Measurements from ENCODE around the gene AUTS2. TPM values are rescaled to one million over a fixed set of nuclear protein-coding genes. Genes with fewer than 3 reads are reported as not detected.

AUTS2 gene
- polyA plus RNA-seq, 5 donors: 85.0 to 114 (median 97.6) TPM

DNA sequence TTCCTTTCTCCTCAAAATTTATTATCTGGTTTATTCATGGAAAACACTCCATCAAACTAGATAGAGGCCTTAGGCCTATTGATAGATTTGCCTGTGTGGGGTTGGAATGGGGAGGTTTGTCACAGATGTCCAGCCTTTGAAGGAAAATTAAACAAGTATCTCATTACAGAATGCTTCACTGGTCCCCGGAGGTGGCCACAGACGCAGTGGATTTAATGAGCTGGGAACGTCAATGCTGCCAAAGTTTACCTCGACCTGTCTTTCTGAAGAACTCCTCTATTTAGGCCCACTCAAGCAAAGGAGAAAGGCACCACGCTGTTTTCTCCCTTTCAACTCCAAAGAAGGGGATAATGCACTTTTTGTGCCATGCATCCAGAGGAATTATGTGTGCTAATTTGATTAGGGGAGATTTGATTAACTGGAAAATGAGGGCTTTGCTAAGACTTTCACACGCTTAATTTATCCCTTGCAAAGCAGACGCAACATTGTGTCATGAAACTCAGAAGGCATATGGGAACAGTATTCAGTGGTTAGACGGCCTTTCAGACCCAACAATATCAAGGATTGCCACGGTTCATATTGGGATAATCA, 974.9 kb downstream of the AUTS2 start:
- no peak for DNase-seq

DNA sequence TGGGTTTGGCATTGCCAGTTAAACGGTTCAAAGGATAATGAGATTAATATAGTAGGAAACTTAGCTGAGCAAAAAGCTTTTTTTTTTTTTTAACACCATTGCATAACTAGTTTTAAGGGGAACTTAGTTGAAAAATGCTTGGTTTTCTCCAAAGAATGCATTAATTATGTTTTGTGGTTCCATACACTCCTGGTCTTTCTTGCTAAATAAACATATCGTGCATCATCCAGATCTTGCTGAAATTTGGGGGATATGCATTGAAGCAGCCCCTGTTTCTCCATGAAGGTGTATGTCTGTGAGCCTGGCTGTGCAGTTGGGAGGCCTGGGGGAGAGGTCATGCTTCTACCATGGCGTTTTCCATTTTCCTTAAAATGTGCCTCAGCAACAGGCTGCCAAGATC, 975.4 kb downstream of the AUTS2 start:
- no peak for DNase-seq

DNA sequence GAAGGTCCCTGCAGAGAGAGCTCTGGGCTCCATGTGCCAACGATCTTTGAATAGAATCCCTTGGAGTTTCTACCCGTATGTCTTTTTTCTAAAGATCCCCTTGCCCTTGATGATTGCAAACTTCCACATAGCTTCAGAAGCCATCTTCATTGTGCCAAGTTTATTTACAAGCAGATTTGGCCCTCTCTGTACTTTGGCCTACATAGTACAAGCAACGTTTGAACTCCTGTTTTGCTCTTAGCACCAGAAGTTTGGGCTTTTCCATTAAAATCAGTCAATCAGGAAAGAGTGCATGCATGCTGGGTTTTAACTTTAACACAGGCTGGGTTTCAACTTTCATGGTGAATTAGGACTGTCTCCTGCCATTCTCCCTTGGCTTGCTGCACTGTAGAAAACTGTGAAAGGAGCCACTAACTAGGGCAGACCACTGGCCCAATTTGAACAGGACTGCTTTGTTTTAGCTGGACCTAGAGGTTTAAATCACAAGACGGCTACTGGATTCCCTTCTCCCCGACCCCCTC, 976.1 kb downstream of the AUTS2 start:
- DNase-seq: no peak

DNA sequence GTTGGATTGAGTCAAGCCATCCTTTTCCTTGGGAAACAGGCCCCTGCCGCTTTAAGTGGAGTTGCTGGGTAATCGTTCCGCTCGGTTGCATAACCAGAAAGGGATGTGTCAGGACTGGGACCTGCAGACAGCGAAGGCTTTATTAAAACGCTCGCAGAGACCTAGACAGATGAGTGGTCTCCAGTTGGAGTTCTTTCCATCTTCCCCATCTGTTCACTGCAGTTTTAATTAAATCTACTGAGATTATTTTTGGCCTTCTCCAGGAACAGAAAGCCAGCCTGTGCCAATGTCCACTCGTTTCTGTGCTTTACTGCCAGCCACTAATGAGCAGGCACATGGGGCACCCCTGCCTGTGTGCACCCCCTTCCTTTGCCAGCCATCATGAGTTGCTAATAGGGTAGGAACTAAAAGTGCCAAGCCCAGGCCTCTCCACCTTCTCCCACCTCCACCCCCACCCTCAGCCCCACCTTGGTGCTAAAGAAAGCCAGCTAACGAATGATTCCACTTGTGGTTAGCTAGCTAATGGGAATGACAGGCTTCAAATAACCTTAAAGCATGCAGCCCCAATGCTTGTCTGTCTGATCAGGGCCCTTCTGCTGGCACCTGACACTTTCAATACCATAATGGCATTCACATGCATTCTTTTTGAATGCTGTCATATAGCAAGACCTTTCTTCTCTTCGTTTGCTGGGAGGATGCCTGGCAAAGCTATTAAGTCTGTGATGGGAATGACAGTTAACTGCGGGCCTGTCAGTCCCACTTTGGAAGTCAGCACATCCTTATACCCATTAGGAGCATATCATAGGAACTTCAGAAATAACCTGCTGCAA, 976.9 kb downstream of the AUTS2 start:
- no peak for DNase-seq

DNA sequence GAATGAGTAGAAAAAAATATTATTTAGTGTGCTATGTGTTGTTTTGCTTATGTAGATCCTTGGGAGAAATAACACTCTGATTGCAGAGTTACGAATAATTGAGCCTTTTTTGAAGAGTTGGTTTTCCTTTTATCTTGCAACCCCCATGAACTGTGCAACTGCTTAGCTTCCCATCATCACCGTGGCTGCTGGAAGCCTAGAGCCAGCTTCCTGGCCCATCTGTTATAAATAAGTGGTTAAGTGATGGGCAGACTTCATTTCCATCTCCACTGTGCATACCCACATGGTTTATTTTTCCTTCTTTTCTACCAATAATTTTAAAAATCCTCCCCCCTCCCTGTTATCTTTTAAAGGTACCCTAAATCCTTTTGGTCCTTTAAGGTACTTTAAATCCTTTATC, 978.8 kb downstream of the AUTS2 start:
- no peak for DNase-seq

DNA sequence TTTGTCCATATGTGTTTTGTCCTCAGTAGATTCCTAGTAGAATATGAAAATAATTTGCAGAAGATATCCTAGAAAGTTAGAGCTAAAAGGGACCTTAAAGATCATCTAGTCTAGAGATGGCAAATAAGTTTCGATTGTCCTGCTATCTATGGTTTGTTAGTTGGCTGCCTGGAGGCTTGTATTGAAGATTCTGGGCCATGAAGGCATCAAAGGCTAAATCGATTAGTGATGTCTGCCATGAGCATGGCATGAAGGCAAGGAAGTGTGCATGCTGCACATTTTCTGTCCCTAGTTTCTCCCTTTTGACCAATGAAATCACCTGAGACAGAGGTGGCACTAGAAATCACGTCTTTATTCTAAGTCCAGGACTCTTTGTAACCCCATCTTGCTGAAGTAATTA, 979.9 kb downstream of the AUTS2 start:
- no peak for DNase-seq

GRCh38 chr7:70579397-70580097, 981.3 kb downstream of the AUTS2 start:
- no peak for DNase-seq

DNA sequence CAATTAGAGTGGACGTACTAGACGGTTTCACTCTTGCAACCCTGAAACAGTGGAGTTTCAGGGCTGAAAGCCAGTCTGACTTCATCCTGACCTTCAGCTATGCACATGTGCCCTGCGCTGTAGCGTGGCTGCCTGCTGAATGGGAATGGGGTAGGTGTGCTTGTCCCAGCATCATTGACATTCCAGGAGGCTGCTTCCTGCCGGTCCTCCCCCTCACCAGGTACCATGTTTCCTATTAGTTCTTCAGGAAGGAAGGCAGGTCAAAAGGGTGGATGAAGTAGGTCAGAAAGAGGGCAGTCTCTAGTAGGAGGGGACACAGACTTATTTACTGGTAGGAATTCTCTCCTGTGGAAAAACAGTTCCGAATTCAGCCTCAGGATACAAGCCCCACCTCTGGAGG, 981.9 kb downstream of the AUTS2 start:
- no peak for DNase-seq

GRCh38 chr7:70582927-70583895, 984.9 kb downstream of the AUTS2 start:
- DNase-seq: no peak

DNA sequence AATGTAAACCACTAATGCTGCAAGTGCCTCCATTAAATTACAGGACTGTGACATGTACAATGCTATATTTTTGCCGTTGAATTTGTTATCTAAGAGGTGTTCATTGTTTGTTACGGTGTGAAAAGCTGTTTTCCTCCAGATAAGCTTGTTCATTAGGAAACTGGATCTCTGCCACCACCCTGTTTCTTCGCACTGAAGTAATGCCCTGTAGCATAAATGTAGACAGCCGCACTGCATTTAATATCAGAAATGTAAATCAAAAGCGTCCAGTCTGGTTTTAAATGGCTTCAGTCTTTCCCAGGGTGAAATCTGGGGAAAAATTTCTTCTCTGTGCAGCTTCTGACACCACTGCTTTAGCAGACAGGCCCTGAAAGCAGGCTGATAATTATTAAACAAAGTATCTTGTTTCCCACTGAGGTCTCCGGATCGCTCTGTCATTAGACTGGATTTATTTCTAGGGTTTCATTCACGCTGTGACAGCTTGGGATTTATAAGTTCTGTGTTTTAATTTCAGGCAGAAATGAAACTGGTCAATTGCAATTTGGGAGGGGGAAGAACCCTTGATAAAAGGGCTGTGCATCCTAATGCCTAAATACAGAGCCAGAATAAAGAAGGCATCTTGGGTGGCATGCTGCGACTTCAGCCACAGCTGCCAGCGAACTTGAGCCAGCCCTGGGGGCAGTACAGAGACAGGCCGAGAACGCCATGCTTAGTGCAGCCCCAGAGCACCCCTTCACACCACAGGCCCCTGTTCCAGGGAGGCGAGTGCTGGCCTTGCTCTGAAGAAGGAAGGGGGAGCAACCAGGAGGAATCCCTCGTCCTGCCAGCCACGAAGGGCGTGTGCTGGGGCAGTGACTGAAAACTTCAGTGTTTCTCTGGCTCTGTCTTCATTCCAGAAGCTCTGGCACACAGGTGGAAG, 985.9 kb downstream of the AUTS2 start:
- DNase-seq: no peak

DNA sequence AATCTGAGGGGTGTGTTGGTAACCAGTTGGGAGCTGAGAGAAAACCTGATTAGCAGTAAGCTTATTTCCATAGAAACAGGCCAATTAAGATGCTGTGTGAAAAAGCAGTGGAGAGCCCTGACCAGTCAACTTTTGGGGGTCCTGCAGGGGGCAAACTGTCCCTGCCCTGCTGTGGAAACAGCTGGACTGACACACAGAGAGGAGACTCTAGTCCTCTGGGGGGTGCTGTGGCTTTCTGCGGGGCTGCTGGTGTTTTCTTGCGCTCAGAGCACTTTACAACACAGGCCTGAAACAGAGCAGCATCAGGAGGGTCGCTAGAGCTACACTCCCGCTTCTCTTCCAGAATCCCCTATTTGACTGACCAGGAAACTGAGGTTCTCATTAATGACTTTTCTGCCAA, 986.8 kb downstream of the AUTS2 start:
- no peak for DNase-seq

GRCh38 chr7:70586822-70587221, 988.5 kb downstream of the AUTS2 start:
- no peak for DNase-seq

DNA sequence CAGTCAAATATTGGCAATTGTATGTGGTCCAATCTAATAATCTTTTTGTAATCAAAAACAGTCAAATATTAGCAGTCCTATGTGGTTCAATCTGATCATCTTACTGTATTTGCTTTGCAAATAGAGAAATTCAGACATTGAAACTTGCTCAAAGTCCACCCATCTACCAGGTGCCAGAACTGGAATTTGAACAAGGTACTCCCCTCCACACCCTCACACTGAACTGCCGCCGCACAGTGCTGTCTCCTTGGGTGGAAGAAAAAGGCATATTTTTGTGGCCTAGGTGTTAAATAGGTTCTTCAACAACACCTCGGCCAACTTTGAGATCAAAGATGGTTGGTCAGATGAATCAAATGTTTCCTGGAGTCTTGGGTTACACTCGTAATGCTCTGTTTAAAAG, 989.5 kb downstream of the AUTS2 start:
- no peak for DNase-seq

DNA sequence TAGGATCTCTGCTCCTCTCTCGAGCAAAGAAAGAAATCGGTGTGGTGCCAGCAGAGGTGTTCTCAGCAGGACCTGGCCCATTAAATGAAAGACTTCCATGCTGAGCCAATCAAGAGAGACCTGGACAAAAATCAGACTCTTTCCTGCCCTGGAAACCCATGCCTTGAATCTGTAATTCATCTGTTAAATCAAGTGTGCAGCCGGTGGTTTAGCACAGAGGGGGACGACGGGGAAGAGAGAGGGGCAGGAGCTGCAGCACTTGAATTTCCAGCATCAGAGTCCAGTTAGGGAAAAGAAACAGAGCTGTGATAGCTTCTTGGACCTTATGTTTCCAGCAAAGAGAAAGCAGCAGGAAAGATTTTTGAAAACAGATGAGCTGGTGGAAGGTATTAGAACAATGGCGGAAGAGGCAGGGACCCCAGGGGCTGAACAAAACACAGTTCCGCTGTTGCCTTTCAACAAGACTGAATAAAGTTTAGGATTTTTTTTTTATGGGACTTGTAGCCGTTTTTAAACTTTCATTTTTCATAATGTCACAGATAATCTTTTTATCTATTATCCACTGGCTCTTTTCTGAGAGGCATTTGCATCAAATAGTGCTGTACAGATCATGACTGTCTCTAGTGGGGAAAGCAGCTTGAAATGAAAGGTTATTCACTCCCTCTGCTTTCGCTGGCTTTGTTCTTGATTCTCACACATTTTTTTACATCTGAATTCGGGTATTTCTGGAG, 990.1 kb downstream of the AUTS2 start:
- DNase-seq: no peak

- DNase-seq: no peak
Observed at GRCh38 chr7:70589010-70589409, 990.7 kb downstream of the AUTS2 start.

DNA sequence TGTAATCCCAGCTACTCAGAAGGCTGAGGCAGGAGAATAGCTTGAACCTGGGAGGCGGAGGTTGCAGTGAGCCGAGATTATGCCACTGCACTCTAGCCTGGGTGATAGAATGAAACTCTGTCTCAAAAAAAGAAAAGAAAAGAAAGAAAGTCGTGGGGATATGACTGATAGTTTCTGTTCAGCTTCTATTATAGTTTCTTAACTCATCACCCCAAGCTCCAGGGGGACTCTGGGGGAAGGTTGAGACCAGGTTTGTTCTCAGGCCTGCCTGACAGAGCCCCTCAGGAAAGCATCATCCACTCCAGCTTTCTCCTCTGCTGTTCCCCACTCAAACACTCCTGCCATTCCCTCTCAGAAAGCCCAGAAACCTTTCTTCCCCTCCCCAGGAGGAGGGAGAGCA, 991.3 kb downstream of the AUTS2 start:
- no peak for DNase-seq

DNA sequence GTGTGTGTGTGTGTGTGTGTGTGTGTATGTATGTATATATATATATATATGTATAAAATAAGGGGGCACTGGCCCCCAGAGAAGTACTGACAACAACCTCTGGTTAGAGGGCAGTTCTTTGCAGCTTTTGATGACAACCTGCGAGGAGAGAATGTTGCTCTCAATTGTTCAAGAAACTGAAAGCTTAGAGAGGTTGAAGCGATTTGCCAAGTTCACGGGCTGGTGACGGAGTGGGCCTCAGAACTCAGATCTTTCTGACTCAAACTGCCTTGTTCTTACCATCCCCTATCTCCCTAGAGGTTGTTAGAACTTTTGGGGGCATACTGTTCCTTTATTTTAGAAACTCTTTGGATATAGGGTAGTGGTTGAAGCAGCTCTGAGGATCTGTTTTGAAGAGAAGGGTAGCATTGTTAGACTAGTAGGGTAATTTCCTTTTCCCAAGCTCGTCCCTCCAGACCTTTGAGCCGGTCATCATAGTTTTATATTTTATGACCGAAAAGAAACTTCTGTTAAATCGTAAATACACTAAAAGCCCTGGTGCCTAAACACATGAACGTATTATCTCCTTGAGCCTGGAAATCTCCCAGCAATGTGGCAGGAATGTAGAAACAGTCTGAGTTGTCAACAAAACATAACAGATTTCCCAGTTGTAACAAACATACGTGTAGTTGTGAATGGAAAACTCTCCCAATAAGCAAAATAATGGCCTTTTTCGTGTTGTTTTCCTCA, 992.0 kb downstream of the AUTS2 start:
- no peak for DNase-seq

DNA sequence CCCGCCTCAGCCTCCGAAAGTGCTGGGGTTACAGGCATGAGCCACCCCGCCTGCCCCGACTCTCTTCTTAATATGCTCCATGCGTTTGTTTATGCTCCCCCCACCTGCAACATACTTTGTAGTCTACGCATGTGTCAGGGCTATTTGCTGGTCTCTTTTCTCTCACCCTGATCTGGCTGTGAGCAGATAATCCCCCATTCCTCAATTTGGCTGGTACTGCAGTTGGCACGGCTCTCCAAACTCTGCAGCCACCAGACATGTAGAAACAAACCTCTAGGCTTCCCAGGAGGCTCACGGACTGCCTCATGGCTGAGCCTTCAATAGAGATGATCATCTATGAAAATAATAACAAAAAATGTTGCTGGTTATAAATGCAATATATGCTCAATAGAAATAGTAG, 993.4 kb downstream of the AUTS2 start:
- no peak for DNase-seq

DNA sequence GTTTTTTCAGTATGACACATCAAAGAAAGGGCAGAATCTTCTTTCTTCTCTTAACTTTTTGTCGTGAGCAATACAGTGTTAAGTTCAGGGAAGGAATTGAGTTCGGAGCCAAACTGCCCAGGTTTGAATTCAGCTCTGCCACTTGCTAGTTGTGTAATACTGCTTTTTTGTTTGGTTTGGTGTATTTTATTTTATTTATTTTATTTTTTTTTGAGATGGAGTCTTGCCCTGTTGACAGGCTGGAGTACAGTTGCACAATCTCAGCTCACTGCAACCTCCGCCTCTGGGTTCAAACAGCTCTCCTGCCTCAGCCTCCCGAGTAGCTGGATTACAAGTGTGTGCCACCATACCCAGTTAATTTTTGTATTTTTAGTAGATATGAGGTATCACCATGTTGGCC, 993.9 kb downstream of the AUTS2 start:
- DNase-seq: no peak
